ENCODE data around the gene DNAJC6.
A peak's percentile ranks its signal among the peaks of the same experiment; 100 is the strongest.
"Not testable (repeated sequence)": the region's sequence is repeated elsewhere in the genome, so short reads cannot be mapped to it uniquely, and the experiment has no call there.

DNAJC6 gene

DNA sequence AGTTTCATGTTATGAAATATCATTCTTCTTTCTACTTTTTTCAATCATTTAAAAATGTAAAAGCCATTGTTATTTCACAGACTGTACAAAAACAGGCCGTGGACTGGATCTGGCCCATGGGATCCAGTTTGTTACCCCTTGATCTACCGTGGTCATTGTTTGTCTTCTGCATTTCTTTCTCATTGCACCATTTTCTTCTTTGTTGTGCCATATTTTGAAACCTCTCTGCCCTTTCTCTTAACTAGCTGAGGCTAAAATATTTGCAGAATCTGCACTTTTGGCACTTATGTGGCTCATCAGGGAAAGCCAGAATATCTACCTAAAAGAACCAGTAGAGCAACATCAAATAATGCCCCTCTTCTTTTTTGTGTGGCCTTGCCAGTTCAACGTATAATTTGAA is 50.5 kb downstream of the DNAJC6 start:
- no peak for DNase-seq

DNA sequence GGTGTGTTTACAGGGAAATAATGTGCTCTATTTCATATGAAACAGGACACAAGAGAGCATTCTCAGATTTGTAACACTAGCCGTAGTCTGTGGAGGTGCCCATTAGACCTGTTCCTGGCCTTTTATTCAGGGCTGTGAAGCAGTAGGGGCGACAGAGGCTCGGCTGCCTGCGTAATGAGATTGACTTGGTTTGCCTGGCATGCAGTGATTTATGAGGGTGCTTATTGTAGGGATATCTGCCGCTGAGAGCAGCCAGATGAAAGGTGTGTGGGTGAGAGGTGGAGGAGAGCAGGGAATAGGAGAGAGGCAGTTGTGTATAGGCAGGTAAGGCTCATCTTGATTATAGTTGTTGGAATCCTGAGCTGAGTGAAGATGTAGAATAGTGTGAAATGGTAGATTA is 51.3 kb downstream of the DNAJC6 start:
- DNase-seq, result peak; percentile 56

DNA sequence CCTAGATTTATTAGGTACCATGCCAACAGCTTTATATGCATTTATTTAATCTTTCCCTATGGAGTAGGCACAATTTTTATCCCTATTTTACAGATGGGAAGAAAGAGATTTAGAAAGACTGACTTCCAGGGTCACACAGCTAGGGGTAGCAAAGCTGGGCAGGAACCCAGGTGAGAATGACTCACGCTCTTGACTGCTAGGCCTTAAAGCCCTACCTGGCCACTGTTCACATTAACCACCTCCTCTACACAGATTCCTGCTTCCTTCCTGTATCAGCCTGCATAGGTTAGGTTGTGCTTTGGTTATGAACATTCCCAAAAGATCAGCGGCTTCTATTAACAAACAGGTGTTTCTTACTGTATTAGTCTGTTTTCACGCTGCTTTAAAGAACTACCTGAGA is 53.2 kb downstream of the DNAJC6 start:
- DNase-seq, result no peak

DNA sequence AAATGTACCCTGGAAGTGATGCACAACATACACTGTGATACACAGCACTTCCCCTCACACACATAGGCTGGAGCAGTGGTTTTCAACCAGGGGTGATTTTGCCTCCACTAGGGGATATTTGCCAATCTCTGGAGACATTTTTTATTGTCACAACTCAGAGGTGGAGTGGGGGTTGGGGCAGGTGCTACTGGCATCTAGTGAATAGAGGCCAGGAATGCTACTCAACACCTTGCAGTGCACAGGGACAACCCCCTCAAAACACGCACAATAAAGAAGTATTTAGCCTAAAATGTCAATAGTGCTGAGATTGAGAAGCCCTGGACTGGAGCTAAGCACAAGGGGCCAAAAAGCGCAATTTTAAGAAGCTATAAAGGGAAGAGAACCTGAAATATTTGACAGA is 54.1 kb downstream of the DNAJC6 start:
- no peak for DNase-seq

DNA sequence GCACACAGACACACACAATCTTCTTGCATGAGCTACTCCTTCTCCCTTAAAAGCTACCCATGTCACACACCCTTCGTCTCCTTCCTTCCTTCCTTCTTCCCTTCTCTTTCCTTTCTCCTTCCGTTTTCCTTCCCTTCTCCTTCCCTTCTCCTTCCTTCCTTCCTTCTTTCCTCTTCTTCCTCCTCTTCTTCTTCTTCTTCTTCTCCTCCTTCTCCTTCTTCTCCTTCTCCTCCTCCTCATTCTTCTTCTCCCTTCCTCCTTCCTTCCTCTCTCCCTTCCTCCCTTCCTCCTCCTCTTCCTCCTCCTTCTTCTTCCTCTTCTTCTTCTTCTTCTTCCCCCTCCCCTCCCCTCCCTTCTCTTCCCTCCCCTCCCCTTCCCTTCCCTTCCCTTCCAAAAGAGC is 59.1 kb downstream of the DNAJC6 start:
- no peak for DNase-seq

DNA sequence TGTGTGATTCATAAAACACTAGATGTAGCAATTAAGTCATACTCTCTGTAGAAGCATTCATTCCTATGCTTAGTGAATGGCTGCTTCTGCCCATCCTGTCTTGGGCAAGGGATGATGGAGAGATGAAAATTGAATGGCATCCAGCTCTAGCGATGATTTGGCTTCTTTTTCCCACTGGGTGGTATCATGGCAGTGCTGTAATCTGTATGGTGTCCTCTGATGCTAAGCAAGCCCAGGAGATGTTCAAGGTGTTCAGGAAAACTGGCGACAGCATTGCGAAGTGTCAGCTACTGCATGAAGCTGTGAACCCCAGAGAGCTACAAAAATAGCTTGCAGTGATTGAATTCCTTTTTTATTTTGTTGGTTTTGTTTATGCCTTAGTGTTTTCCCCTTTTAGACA is 62.2 kb downstream of the DNAJC6 start:
- no peak for DNase-seq

DNA sequence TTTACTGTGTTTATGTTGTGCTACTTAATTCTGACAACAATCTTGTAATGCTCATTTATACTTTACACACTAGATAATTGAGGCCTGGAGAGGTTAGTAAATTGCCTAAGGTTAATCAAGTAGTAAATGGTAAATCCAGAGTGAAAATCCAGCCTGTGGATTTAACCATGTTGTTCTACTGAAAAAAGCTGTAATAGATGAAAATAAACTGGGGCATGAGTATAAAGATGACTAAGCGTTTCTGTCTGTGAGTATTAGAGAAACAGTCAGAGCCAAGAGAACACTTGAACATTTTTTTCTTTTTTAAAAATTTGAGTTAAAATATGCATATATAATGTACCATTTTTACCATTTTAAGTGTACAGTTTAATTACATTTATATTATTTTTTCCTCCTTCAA is 63.2 kb downstream of the DNAJC6 start:
- no peak for DNase-seq

DNA sequence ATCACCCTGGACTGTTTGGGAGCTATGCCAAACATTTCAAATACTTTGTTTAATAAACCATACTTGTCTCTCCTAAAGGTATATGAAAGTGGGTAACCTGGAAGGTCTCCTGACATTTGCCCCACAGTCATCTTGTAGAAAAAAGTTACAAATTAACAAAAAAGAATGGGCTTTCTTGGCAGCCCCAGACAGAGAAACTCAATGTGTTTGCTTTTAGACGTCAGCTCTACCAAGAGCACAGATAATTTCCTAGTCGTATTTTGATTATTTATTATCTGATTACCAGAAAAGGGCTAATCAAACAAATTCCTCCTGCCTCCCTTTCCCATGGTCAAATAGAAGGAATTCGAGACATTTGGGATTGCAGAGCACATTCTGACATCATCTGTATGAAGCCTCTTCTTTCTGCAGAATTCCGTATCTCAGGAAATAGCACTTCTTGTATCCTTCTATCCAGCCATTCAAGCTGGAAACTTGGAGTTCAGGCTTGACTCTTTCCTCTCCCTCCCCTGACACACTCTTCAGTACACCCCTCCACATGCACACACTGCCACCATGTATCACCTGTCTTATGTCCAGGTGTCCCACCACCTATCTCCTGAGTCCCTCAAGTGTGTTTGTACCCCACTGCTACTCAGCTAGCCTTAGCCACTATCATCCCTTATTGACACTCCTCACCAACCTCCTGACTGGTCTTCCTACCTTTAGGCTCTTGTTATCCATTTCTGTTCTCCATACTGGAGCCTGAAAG is 68.3 kb downstream of the DNAJC6 start:
- DNase-seq, result no peak

DNA sequence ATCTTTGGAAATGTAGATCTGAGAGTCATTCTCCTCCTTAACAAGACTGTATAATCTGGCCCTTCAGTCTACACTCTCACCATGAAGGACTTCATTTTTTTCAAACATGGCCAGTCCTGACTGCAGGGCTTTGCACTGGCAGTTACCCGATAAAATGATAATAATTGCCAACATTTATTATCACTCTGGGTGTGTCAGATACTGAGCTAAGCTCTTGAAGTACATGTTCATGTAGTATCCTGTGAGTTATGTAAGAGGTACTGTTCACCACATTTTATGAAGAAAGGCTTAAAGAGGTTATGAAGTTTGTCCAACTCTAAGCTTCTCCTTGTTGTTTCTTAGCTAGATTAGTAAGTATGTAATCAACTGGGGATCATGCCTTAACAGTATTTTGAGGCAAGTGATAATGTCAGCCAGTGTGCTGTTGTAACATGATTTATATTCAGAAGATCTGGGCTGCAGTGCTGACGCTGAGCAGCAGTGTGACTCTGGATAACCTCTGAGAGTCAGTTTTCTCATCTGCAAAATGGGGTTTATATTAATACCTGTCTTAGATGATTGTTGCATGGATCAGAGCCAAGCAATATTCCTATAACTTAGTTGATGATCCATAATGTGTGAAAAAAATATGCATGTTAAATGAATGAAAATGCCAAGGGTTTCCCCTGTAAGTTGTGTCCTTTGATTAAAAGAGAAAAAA is 69.1 kb downstream of the DNAJC6 start:
- DNase-seq, result no peak

DNA sequence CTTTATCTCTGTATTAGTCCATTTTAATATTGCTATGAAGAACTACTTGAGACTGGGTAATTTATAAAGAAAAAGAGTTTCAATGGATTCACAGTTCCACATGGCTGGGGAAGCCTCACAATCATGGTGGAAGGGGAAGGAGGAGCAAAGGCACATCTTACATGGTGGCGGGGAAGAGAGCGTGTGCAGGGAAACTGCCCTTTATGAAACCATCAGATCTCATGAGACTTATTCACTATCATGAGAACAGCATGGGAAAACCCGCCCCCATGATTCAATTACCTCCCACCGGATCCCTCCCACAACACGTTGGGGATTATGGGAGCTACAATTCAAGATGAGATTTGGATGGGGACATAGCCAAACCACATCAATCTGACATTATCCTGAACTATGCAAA is 75.1 kb downstream of the DNAJC6 start:
- not testable (repeated sequence) for DNase-seq

DNA sequence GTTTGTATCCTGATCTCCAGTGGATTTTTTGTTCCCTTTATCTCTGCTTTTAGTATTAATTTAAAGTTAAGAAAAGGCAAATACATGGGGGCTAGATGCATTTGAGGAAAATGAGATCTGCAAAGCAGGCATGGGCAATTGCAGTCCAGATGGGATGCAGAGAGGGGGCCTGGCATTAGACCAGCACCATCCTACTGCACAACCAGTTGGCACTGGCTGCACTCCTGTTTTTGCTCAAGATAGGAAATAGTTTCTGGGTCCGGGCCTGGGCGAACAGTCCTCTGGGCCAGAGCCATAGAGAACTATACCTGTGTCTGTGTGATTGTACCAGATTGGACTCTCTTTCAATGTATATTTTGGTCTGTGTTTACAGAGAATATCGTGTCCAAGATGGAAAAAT is 77.1 kb downstream of the DNAJC6 start:
- DNase-seq, result no peak

DNA sequence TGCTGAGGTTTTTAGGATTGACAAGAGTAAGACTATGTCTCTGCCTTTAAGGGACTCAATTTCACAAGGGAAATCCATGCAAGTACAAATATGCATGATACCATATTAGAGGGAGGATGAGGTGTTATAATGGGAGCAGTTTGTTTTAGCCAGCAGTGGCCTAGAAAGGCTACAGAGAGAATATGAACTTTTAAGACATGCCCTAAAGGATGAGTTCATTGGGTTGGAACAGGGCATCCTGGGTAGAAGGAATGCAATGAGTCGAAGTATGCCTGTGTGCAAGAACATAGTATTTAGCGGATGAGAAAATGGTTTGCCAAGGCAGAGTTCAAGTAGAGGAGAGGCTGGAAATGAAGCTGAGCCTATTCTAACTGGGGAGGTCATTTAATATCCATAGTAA is 78.5 kb downstream of the DNAJC6 start:
- DNase-seq, result no peak

DNA sequence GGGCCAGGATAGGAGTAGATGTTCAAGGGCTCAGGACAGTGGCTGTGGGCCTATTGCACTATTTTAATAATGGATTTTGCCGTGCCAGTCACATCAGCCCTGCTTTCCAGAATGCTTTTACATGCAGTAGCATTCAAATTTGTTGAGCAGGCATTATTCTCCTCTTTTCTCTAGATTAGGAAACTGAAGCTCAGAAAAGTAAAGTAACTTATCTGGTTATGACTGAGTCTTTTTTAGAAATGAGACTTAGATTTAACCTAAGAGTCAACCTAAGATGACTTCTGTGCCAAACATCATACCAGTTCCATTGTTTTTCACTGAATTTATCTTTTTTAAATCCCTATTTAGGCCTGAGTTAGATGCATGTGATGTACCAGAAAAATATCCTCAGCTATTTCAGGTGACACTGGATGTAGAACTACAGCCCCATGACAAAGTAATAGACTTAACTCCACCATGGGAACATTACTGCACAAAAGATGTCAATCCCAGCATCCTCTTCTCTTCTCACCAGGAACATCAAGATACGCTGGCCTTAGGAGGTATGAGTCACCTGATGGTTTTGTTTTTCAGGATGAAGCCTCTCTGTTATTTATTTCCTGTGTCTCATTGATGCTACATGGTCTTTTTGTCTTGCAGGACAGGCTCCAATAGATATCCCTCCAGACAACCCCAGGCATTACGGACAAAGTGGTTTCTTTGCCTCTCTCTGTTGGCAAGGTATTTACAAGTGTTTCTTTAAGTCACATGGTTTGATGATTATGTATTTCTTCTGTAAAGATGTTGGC is 79.8 kb downstream of the DNAJC6 start:
- DNase-seq, result no peak

DNA sequence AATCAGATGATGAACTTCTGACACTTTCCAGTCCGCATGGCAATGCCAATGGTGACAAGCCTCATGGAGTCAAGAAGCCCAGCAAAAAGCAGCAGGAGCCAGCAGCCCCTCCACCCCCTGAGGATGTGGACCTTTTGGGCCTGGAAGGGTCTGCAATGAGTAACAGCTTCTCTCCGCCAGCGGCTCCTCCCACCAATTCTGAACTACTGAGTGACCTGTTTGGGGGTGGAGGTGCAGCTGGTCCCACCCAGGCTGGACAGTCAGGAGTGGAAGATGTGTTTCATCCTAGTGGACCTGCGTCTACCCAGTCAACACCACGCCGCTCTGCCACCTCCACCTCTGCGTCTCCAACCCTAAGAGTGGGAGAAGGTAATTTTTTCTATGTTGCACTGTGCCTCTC is 83.2 kb downstream of the DNAJC6 start:
- DNase-seq, result no peak

DNA sequence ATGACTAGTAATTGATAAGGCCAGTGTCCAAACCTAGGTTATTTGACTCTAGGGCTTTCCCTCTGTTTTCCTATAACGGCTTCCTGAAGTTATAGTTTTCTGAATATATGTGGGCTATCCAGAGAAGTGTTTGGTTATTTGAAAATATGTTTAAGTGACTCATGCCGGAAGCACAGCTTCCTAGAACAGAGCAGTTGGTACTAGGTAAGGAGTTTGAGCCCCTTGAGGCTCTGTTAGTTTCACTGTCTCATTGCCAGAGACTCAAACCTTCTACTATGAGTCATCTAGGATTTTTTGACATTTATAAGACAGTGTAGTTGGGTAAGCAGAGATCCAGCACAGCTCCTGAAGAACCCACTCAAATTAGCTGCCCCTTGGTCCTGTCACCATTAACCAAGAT is 84.0 kb downstream of the DNAJC6 start:
- DNase-seq, result no peak

DNA sequence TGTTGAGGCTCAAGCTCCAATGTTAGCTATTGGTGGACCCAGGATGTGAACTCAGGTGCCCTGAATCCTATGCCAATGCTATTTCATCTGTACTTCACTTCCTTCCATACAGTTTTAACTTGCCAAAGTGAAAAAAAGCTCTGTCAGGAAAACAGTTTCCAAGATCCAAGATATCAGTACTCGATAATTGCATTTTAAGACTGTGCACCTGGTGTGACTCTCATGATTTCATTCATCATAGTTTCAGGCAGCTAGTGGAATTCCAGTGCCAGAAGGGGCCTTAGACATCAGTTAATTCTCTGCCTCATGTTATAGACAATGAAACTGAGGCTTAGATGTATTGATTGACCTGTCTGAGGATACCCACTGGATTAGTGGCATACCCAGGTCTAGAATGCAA is 84.6 kb downstream of the DNAJC6 start:
- no peak for DNase-seq

DNA sequence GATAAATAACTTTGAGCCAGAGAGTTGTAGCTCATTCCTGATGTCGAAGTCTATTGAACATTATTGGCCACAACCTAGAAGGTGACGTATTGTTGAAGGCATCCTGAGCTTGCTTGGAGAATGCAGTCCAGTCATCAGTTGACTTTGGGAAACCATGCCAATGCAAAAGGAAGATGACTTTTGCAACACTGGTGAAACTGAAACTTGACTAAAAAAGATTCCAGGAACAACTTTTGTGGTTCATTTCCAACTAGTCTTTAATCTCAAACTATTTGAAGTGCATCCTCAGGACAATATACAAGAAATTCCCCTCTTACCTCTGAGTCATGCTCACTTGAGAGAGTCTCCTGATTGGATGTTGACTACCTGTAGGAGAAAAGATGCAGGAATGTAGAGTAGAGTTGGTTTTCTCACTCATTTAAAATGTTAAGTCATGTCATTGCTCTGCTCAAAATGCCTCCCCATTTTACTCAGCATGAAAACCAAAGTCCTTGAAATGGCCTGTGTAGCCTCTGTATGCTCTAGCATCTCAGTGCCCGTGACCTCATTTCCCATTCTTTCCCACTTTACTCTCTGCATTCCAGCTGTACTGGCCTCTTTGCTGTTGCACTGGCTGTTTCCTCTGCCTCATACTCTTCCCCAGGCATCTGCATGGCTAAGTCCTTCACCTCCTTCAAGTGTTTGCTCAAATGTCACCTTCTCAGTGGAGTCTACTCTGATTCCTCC is 86.7 kb downstream of the DNAJC6 start:
- no peak for DNase-seq

DNA sequence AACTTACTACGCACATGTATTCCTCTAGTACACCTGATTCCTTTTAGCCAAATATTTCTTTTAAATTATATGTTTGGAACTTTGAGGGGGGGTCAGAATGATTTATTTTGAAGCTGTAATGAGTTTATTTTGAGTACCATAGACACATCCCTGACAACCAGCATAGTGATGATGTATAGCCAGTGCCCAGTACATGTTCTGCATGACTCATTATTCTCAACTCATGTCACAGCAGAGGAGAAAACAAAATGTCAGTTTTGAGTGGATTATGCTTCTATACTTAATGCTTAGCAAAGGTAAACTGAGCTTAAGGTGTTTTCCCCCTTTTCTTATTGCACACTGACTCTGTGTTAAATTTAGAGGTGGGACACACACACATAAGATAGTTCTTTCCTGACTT is 88.7 kb downstream of the DNAJC6 start:
- no peak for DNase-seq

DNA sequence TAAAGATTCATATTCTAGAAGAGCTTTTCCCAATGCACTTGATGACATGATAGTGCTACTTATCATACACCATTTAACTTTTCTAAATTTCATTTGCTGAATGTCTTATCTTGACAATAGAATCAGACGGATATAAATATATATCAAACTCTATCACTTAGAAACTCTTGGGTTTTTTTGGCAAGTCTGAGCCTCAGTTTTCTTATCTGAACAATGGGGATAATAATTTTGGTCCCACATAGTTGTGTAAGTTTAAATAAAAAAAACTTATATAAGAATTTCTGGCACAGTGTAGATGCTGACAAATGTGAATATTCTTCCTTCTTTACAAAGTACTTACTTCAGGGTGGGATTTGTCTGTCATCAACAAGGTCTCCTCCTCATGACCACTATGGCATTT is 89.7 kb downstream of the DNAJC6 start:
- DNase-seq, result no peak

DNA sequence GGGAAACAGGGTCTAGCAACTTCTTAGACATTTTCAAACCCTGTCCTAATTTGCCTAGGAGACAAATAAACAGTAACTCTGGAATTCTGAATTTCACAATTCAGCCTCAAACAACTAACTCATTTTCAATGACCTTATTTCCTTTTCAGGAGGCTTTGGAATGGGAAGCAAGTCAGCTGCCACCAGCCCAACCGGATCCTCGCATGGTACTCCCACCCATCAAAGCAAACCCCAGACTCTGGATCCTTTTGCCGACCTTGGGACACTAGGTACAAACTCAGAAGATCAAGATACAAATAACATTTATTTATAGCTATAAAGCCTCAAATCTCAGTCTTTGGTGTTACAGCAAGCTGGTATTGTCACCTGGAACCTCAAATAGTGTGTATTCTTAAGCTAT is 92.3 kb downstream of the DNAJC6 start:
- DNase-seq, result no peak

DNA sequence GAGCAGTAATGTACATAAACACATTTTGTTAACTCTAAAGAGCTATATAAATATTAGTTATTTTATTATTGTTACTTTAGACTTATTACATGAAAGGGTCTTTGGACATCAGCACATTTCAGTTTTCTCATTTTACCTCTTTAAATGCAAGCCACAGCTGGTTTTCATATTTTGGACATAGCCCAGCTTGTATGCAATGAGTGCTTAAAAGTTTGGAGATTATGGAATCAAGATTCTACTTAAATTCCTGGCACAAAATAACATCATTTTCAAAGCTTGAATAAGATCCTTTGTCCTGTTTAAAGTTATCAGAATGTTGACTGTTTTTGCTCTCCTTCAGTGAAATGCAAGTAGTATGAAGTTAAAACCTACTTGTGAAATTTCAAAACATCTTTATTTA is 95.6 kb downstream of the DNAJC6 start:
- DNase-seq, result no peak

DNA sequence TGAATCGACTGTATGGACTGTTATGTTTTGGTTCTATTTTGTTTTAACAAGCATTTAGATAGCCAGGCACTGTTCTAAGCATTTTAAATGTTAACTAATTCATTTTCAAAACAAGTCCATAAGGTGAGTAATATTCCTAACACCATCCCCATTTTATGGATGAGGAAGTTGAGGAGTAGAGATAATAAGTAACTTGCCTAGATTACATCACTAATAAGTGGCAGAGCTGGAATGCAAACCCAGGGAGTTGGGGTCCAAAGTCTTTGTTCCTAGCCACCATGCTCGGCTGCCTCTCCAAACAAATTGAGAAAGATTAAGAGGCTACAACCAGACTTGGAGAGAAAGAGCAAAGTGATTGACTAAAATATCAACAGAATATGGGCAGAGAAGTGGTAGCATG is 98.5 kb downstream of the DNAJC6 start:
- DNase-seq, result no peak

DNA sequence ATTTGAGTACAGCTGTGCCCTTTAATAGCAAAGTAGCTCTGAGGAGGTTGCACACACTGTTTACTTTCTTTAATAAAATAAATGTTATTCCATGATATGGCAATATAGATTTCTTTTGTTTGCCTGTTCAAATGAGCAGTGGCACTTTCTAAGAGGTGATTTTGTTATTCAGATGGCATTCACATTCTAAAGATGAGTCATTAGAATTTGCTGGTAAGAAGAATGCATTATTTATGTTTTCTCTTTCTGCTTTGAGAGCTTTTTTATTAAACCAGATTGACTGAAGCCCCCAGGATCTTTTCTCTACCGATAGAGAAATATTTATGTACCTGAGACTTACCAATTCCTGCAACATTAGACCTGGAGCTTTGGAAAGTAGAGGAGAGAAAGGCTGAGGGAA is 100.0 kb downstream of the DNAJC6 start:
- DNase-seq, result no peak
